GM23338 (cell line): ENCODE results near the gene VSIR. TPM values are rescaled to one million over a fixed set of nuclear protein-coding genes. Genes with fewer than 3 reads are reported as not detected.

Experiments used
- ATAC-seq: fragments of 200-7000 bp; cut with Tn5 transposase; 3 replicates; pipeline ENCODE4 v1.9.1; 2020
- DNase-seq: peaks from one replicate; pipeline ENCODE4 v3.0.0-alpha.2; 2015; ENCODE audit warnings: low spot score
- H2AFZ ChIP-seq: fragments of 200-600 bp; sonication (generic); 2 replicates; pipeline ENCODE4 v1.8.0; 2016; ENCODE audit warnings: antibody characterized with exemption, mild to moderate bottlenecking, moderate library complexity
- H3F3A ChIP-seq: fragments of 200-600 bp; sonication (generic); replicated peaks from 2 replicates; pipeline ENCODE4 v1.8.0; 2017; ENCODE audit warnings: antibody characterized with exemption, mixed run types, low read depth
- H3K27ac ChIP-seq: fragments of 200-600 bp; sonication (generic); 2 replicates; pipeline ENCODE4 v1.6.1; 2016; ENCODE audit warnings: low read depth
- H3K27me3 ChIP-seq: fragments of 200-600 bp; sonication (generic); 2 replicates; pipeline ENCODE4 v1.8.0; 2016; ENCODE audit warnings: mild to moderate bottlenecking, mixed run types, moderate library complexity; ENCODE audit not compliant: insufficient read depth
- H3K36me3 ChIP-seq: fragments of 200-600 bp; sonication (generic); 2 replicates; pipeline ENCODE4 v1.8.0; 2016; ENCODE audit warnings: mild to moderate bottlenecking; ENCODE audit not compliant: insufficient read depth
- H3K4me1 ChIP-seq: fragments of 200-600 bp; sonication (generic); 2 replicates; pipeline ENCODE4 v1.8.0; 2016; ENCODE audit warnings: mild to moderate bottlenecking, moderate library complexity; ENCODE audit not compliant: insufficient read depth
- H3K4me2 ChIP-seq: fragments of 200-600 bp; sonication (generic); 2 replicates; pipeline ENCODE4 v1.7.1; 2017; ENCODE audit warnings: mixed run types
- H3K4me3 ChIP-seq: fragments of 200-600 bp; sonication (generic); 2 replicates; pipeline ENCODE4 v1.6.1; 2016; ENCODE audit warnings: mixed run types
- H3K79me2 ChIP-seq: fragments of 200-600 bp; sonication (generic); replicated peaks from 2 replicates; pipeline ENCODE4 v1.8.0; 2017; ENCODE audit warnings: mild to moderate bottlenecking; ENCODE audit not compliant: insufficient read depth
- H3K9me2 ChIP-seq: fragments of 200-600 bp; sonication (generic); 2 replicates; pipeline ENCODE4 v1.8.0; 2017; ENCODE audit not compliant: insufficient read depth
- H4K20me1 ChIP-seq: fragments of 200-600 bp; sonication (generic); replicated peaks from 2 replicates; pipeline ENCODE4 v1.8.0; 2017; ENCODE audit warnings: mild to moderate bottlenecking; ENCODE audit not compliant: insufficient read depth
- H3K27ac Mint-ChIP-seq: 2 replicates; pipeline ENCODE4 v1.8.0; 2020; ENCODE audit warnings: inconsistent platforms, mild to moderate bottlenecking, moderate library complexity, mixed read lengths
- H3K27me3 Mint-ChIP-seq: 3 replicates; pipeline ENCODE4 v1.8.0; 2022; ENCODE audit warnings: low read depth, mild to moderate bottlenecking, moderate library complexity, mixed read lengths, inconsistent platforms; ENCODE audit not compliant: insufficient read depth, poor library complexity
- H3K36me3 Mint-ChIP-seq: 3 replicates; pipeline ENCODE4 v1.8.0; 2021; ENCODE audit warnings: low read depth, mild to moderate bottlenecking, inconsistent platforms, moderate library complexity, mixed read lengths
- H3K4me1 Mint-ChIP-seq: 3 replicates; pipeline ENCODE4 v1.8.0; 2020; ENCODE audit warnings: mild to moderate bottlenecking, inconsistent platforms, mixed read lengths
- H3K4me3 Mint-ChIP-seq: 3 replicates; pipeline ENCODE4 v1.8.0; 2021; ENCODE audit warnings: moderate library complexity, mild to moderate bottlenecking, inconsistent platforms, mixed read lengths
- H3K9me3 Mint-ChIP-seq: 3 replicates; pipeline ENCODE4 v1.8.0; 2020; ENCODE audit warnings: moderate library complexity, mild to moderate bottlenecking, inconsistent platforms, mixed read lengths
- CTCF ChIP-seq, 2 experiments: fragments of 200-600 bp in 1 of 2; sonication (generic) in 1 of 2; conservative IDR thresholded peaks; 2 replicates each; pipeline versions ENCODE4 v1.5.1 to v1.6.1; 2016 to 2017; ENCODE audit warnings: antibody characterized with exemption in 2 of 2, low read depth in 2 of 2, mild to moderate bottlenecking in 2 of 2, moderate library complexity in 1 of 2
- REST ChIP-seq: IDR thresholded peaks from one replicate; pipeline ENCODE4 v1.6.1; 2018; ENCODE audit warnings: antibody characterized with exemption; ENCODE audit not compliant: unreplicated experiment
- STAT1 ChIP-seq: IDR thresholded peaks from one replicate; pipeline ENCODE4 v1.6.1; 2016; ENCODE audit warnings: antibody characterized with exemption; ENCODE audit not compliant: unreplicated experiment
- ZNF462 ChIP-seq: fragments of 250-450 bp; sonication (Bioruptor Pico); IDR thresholded peaks from 2 replicates; pipeline ENCODE4 v1.5.0; 2020; ENCODE audit warnings: mild to moderate bottlenecking, moderate library complexity
- polyA plus RNA-seq: library from polyadenylated mRNA; unstranded; fragments of >200 nt; fragmentation: Nextera tagmentation; extraction: Ambion mirVana; gene quantifications from 2 replicates; pipeline ENCODE4 v1.2.1, GENCODE V29; 2016
- total RNA-seq: library from RNA; depleted of rRNA; stranded (reverse); fragments of >200 nt; shearing (Covaris generic); gene quantifications from 2 replicates; pipeline ENCODE4 v1.2.3, GENCODE V29; 2014

Gene VSIR
- total and polyA plus RNA-seq, 2 experiments from 2014 or later, result 0.10 to 0.74 TPM

- Mint-ChIP-seq H3K27me3 (peaks cover 13% of the 10 kb centered on the region), H3K36me3 (peaks cover 1% of the 10 kb centered on the region; the same call in 1 of the 3 replicates), H3K4me1 (peaks cover 6% of the 10 kb centered on the region), H3K9me3 (no peaks in the 10 kb centered on the region; the same call in 2 of the 3 replicates), H3K4me3 (no peak overlapping the region), H3K27ac (no peak overlapping the region)
- Histone ChIP-seq H3K27ac (no peak overlapping the region), H3K4me3 (no peak overlapping the region), H4K20me1 (no peaks in the 10 kb centered on the region; the same call in none of the 2 replicates), H3K4me2 (no peak overlapping the region), H3K9me2 (no peaks in the 10 kb centered on the region), H3K79me2 (no peaks in the 10 kb centered on the region), H3K27me3 (peaks cover 3% of the 10 kb centered on the region; the same call in 1 of the 2 replicates), H3F3A (no peaks in the 10 kb centered on the region), H2AFZ (no peak overlapping the region), H3K4me1 (no peaks in the 10 kb centered on the region), H3K36me3 (no peaks in the 10 kb centered on the region)
- TF ChIP-seq REST (no peak), ZNF462 (no peak), CTCF (conservative IDR thresholded peaks at IDR 0.05; ENCODE audit: low read depth in 2 of 2) (no peak), STAT1 (no peak)
- no peak for DNase-seq
- ATAC-seq, result no peak
Observed at GRCh38 chr10:71809628-71810027, 36.3 kb upstream of the VSIR start.
